Brain microvascular endothelial cell (primary cell): Measurements from ENCODE around the gene PFDN5.
A peak's percentile ranks its signal among the peaks of the same experiment; 100 is the strongest.

Experiments used
- DNase-seq: peaks from one replicate; pipeline ENCODE4 v3.0.0-alpha.2; 2020
- H3K27ac ChIP-seq: fragments of 250-450 bp; sonication (Bioruptor Pico); 2 replicates; pipeline ENCODE4 v1.5.1; 2020; ENCODE audit warnings: mild to moderate bottlenecking, moderate library complexity
- H3K27me3 ChIP-seq: fragments of 250-450 bp; sonication (Bioruptor Pico); replicated peaks from 2 replicates; pipeline ENCODE4 v1.5.1; 2020; ENCODE audit warnings: mild to moderate bottlenecking
- H3K36me3 ChIP-seq: fragments of 250-450 bp; sonication (Bioruptor Pico); replicated peaks from 2 replicates; pipeline ENCODE4 v1.5.1; 2020; ENCODE audit warnings: mild to moderate bottlenecking
- H3K4me3 ChIP-seq: 2 replicates; pipeline ENCODE4 v1.5.1; 2011; ENCODE audit warnings: low read depth, mild to moderate bottlenecking, control low read depth, low read length, moderate library complexity
- in situ Hi-C: cut with HindIII; loops from 2 replicates; pipeline ENCODE4 v1.10.0; 2017; ENCODE audit warnings: low sequenced_read_pairs, low pct_ligation_motif_present
- TF ChIP-seq, protein P1 (sequence below): IDR thresholded peaks from 2 replicates; pipeline ENCODE4 v1.5.1; 2011; ENCODE audit warnings: low read depth, mild to moderate bottlenecking, moderate library complexity, low read length, control low read depth, inconsistent platforms; ENCODE audit errors: missing control alignments

The PFDN5 gene

DNA sequence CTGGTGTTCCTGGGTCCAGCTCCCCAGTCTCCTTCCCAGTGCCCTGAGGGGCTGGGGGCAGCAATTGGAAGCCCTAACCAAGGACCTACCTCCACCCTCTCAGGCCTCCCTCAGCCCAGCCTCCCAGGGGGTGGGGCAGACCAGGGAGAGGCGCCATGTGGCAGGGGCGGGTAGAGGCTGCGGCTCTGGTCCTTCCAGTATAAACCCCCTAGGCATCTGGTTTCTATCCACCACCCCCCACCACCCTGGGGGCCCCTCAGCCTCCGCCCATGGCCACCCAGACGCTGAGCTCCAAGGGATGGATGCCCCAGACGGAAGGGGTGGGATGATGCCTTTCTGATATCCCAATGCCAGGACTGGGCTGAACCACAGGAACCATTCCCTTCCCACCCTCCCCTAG, 43.6 kb downstream of the PFDN5 start:
- in situ Hi-C loops: no loop called here
- Histone ChIP-seq H3K27me3 (peaks cover 25% of the 10 kb centered on the region), H3K36me3 (no peaks in the 10 kb centered on the region), H3K4me3 (no peak overlapping the region), H3K27ac (no peak overlapping the region)
- TF ChIP-seq, protein P1, sequence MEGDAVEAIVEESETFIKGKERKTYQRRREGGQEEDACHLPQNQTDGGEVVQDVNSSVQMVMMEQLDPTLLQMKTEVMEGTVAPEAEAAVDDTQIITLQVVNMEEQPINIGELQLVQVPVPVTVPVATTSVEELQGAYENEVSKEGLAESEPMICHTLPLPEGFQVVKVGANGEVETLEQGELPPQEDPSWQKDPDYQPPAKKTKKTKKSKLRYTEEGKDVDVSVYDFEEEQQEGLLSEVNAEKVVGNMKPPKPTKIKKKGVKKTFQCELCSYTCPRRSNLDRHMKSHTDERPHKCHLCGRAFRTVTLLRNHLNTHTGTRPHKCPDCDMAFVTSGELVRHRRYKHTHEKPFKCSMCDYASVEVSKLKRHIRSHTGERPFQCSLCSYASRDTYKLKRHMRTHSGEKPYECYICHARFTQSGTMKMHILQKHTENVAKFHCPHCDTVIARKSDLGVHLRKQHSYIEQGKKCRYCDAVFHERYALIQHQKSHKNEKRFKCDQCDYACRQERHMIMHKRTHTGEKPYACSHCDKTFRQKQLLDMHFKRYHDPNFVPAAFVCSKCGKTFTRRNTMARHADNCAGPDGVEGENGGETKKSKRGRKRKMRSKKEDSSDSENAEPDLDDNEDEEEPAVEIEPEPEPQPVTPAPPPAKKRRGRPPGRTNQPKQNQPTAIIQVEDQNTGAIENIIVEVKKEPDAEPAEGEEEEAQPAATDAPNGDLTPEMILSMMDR: no peak
- no peak for DNase-seq

DNA sequence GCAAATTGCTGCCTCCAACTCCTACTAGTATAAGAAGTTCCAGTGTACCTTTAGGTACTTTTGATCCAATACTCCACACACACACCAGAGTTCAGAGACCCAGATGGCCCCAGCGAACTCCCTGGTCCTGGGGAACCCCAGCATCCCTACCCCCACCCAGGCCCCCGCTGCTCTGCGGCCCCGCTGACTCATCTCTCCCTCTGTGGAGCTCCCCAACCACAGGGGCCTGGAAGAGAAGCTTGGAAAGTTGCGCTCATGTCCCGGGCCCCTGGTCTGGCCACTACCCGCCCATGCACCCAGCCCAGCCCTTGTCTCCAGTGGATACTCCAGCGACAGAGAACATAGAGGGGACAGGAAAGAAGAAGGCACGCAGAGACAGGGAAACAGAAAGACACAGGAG, 45.1 kb downstream of the PFDN5 start:
- H3K27me3 ChIP-seq: peaks cover 25% of the 10 kb centered on the region
- no peak for DNase-seq
- H3K36me3 ChIP-seq: no peaks in the 10 kb centered on the region
- TF ChIP-seq, protein P1: no peak
- no peak overlapping the region for H3K4me3 ChIP-seq
- no peak overlapping the region for H3K27ac ChIP-seq
- in situ Hi-C loops: no loop called here

DNA sequence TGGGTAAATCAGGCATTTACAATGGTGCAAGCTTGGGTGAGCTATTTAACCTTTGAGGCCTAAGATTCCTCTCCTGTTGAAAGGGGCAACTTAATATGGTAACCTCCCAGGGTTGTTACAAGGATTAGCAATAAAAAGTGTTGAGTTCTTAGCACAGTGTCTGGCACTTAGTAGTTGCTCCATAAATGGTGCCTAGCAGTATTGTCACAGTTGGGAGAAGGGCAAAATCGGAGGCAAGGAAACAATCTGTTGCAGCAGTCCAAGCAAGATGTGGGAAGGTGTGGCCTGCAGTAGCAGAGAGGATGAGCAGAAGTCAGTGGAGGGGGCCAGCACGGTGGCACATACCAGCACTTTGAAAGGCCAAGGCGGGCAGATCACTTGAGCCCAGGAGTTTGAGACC, 48.1 kb downstream of the PFDN5 start:
- no peak overlapping the region for H3K4me3 ChIP-seq
- H3K27ac ChIP-seq: no peak overlapping the region
- TF ChIP-seq, protein P1: no peak
- no peak for DNase-seq
- in situ Hi-C loops: no loop called here
- peaks cover 3% of the 10 kb centered on the region for H3K27me3 ChIP-seq
- H3K36me3 ChIP-seq: no peaks in the 10 kb centered on the region

DNA sequence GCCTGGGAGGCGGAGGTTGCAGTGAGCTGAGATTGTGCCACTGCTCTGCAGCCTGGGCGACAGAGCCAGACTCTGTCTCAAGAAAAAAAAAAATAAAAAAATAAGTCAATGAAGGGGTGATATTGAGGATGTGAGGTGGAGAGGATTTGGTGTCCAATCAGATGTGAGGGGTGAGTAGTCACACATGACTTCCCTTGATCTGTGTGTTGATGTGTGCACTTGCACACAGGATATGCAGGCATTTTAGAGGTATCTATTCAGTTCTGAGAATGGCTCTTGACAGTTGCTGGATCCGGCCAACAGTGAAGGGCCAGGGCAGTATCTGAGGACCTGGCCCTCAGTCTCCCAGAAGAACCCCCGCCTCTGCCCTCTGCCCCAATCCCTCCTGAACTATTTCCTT, 48.6 kb downstream of the PFDN5 start:
- Histone ChIP-seq H3K27me3 (no peaks in the 10 kb centered on the region), H3K27ac (no peak overlapping the region), H3K36me3 (no peaks in the 10 kb centered on the region), H3K4me3 (no peak overlapping the region)
- DNase-seq: no peak
- in situ Hi-C loops: no loop called here
- TF ChIP-seq, protein P1: no peak

DNA sequence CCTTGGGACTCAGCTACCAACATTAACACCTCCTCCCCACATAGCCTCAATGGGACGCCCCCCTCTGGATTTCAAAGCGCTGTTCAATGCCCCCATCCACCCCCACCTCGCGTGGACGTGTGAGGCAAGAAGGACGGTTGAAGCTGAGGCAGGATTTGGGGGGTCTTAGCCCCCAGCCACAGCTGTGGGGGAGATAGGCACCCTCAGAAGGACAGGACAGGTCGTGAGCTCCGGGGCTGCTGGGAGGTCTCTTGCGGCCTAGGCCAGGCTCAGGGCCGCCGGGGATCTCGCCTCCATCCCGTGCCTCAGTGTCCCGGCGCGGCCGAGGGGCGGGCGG, 49.1 kb downstream of the PFDN5 start:
- Histone ChIP-seq H3K27me3 (no peaks in the 10 kb centered on the region), H3K27ac (no peak overlapping the region), H3K4me3 (peak overlapping the region; percentile 33), H3K36me3 (no peaks in the 10 kb centered on the region)
- in situ Hi-C loops: no loop called here
- TF ChIP-seq, protein P1: no peak
- no peak for DNase-seq

DNA sequence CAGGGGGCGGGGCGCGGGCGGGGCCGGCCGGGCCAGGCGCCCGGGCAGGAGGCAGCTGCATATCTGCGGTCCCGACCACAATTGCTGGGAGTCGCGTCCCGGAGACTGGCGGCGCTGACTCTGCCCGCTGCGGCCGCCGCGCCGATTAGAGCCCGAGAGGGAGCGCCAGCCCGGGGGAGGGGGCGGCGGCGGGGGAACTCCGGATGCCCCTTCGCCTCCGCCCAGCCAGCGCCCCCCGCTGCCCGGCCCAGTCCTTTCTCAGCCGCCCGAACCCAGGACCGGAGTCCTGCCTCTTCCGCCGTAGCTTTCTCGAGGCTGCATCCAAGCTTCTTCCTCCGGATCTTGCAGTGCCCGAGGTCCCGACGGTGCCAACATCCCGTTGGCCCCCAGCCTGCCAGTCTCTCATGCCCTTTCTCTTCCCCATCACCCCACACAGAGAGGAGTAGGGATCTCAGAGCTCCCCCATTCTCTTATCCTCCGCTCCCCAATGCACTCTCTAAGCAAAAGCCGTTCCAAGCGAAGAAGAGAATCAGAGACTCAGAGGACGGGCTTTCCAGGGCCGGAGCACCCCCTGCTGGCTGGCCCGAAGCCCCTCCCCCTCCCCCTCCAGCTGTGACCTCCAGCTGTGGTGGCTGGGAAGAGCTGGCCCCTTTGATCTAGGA, 49.6 kb downstream of the PFDN5 start:
- in situ Hi-C loops: no loop called here
- TF ChIP-seq, protein P1: peak; percentile 72
- no peaks in the 10 kb centered on the region for H3K36me3 ChIP-seq
- no peaks in the 10 kb centered on the region for H3K27me3 ChIP-seq
- DNase-seq: peak; percentile 63
- peak overlapping the region; percentile 64 for H3K4me3 ChIP-seq
- H3K27ac ChIP-seq: peak overlapping the region; percentile 6
